H9 (cell line): ENCODE results near the gene ANKHD1. TPM values are rescaled to one million over a fixed set of nuclear protein-coding genes. Genes with fewer than 3 reads are reported as not detected.
A peak's percentile ranks its signal among the peaks of the same experiment; 100 is the strongest.

ENCODE experiments used
- DNase-seq: peaks from one replicate; pipeline ENCODE4 v3.0.0-alpha.2; 2017
- H2AFZ ChIP-seq: one replicate; pipeline ENCODE4 v1.6.1; 2013; ENCODE audit warnings: mild to moderate bottlenecking, low read length, control low read depth, moderate library complexity
- H2AK5ac ChIP-seq: 2 replicates; pipeline ENCODE4 v1.6.1; 2013; ENCODE audit warnings: low read length, control low read depth, mixed read lengths; ENCODE audit not compliant: insufficient read length
- H2BK120ac ChIP-seq: one replicate; pipeline ENCODE4 v1.6.1; 2013; ENCODE audit warnings: low read depth, mild to moderate bottlenecking, low read length, control low read depth, inconsistent platforms; ENCODE audit not compliant: poor library complexity, severe bottlenecking
- H2BK12ac ChIP-seq: 2 replicates; pipeline ENCODE4 v1.6.1; 2013; ENCODE audit warnings: low read length, control low read depth, mixed read lengths, low read depth; ENCODE audit not compliant: insufficient read length
- H2BK15ac ChIP-seq: 2 replicates; pipeline ENCODE4 v1.6.1; 2013; ENCODE audit warnings: low read depth, low read length, control low read depth
- H2BK20ac ChIP-seq: one replicate; pipeline ENCODE4 v1.6.1; 2013; ENCODE audit warnings: low read depth, mild to moderate bottlenecking, low read length, control low read depth, inconsistent platforms; ENCODE audit not compliant: poor library complexity, severe bottlenecking
- H2BK5ac ChIP-seq: 2 replicates; pipeline ENCODE4 v1.6.1; 2013; ENCODE audit warnings: low read length, control low read depth, mixed read lengths; ENCODE audit not compliant: insufficient read length
- H3K14ac ChIP-seq: 2 replicates; pipeline ENCODE4 v1.6.1; 2013; ENCODE audit warnings: low read length, control low read depth; ENCODE audit not compliant: insufficient read depth
- H3K18ac ChIP-seq: 2 replicates; pipeline ENCODE4 v1.6.1; 2013; ENCODE audit warnings: low read depth, mild to moderate bottlenecking, mixed read lengths, low read length, control low read depth; ENCODE audit not compliant: insufficient read length
- H3K23ac ChIP-seq: 2 replicates; pipeline ENCODE4 v1.6.1; 2013; ENCODE audit warnings: low read length, control low read depth, mixed read lengths, low read depth; ENCODE audit not compliant: insufficient read length
- H3K23me2 ChIP-seq: 2 replicates; pipeline ENCODE4 v1.6.1; 2013; ENCODE audit warnings: low read depth, mild to moderate bottlenecking, mixed read lengths, low read length, control low read depth; ENCODE audit not compliant: insufficient read length, poor library complexity, severe bottlenecking
- H3K27ac ChIP-seq: 2 replicates; pipeline ENCODE4 v1.5.1; 2013; ENCODE audit warnings: low read length, control low read depth, mixed read lengths, low read depth; ENCODE audit not compliant: insufficient read length
- H3K27me3 ChIP-seq: 2 replicates; pipeline ENCODE4 v1.6.1; 2013; ENCODE audit warnings: low read length, control low read depth, inconsistent platforms; ENCODE audit not compliant: insufficient read depth
- H3K4ac ChIP-seq: 2 replicates; pipeline ENCODE4 v1.6.1; 2013; ENCODE audit warnings: low read depth, mild to moderate bottlenecking, control low read depth, inconsistent platforms, low read length, moderate library complexity
- H3K4me1 ChIP-seq: 2 replicates; pipeline ENCODE4 v1.6.1; 2013; ENCODE audit warnings: low read length, control low read depth, inconsistent platforms; ENCODE audit not compliant: insufficient read depth
- H3K4me2 ChIP-seq: 2 replicates; pipeline ENCODE4 v1.6.1; 2013; ENCODE audit warnings: low read length, control low read depth, mixed read lengths; ENCODE audit not compliant: insufficient read length, insufficient read depth
- H3K56ac ChIP-seq: 2 replicates; pipeline ENCODE4 v1.6.1; 2013; ENCODE audit warnings: low read depth, mild to moderate bottlenecking, mixed read lengths, low read length, control low read depth; ENCODE audit not compliant: insufficient read length
- H3K79me1 ChIP-seq: 2 replicates; pipeline ENCODE4 v1.6.1; 2013; ENCODE audit warnings: low read depth, mild to moderate bottlenecking, moderate library complexity, low read length, control low read depth, inconsistent platforms; ENCODE audit not compliant: insufficient read depth, poor library complexity, severe bottlenecking
- H3K79me2 ChIP-seq: 2 replicates; pipeline ENCODE4 v1.6.1; 2013; ENCODE audit warnings: low read length, control low read depth, inconsistent platforms; ENCODE audit not compliant: insufficient read depth
- H3K9ac ChIP-seq: 2 replicates; pipeline ENCODE4 v1.6.1; 2013; ENCODE audit warnings: low read length, control low read depth, mixed read lengths; ENCODE audit not compliant: insufficient read length; ENCODE audit errors: extremely low read depth
- H3K9me3 ChIP-seq: one replicate; pipeline ENCODE4 v1.6.1; 2013; ENCODE audit warnings: low read depth, low read length, inconsistent platforms; ENCODE audit not compliant: control insufficient read depth
- H3T11ph ChIP-seq: one replicate; pipeline ENCODE4 v1.6.1; 2013; ENCODE audit warnings: mild to moderate bottlenecking, low read length, control low read depth, inconsistent platforms
- H4K20me1 ChIP-seq: one replicate; pipeline ENCODE4 v1.6.1; 2013; ENCODE audit not compliant: control insufficient read depth, insufficient read length, insufficient read depth
- H4K5ac ChIP-seq: 2 replicates; pipeline ENCODE4 v1.6.1; 2013; ENCODE audit warnings: low read depth, mild to moderate bottlenecking, mixed read lengths, low read length, control low read depth; ENCODE audit not compliant: insufficient read length
- H4K8ac ChIP-seq: replicated peaks from 2 replicates; pipeline ENCODE4 v1.6.1; 2013; ENCODE audit warnings: low read length, control low read depth, mixed read lengths, low read depth; ENCODE audit not compliant: insufficient read length
- H4K91ac ChIP-seq: 2 replicates; pipeline ENCODE4 v1.6.1; 2013; ENCODE audit warnings: low read depth, mild to moderate bottlenecking, moderate library complexity, mixed read lengths, low read length, control low read depth; ENCODE audit not compliant: insufficient read length
- H3K27ac Mint-ChIP-seq, 3 experiments: 2 replicates in 2 of 3; 3 replicates in 1 of 3; pipeline ENCODE4 v1.8.0; 2020 to 2021; ENCODE audit warnings: mixed read lengths in 3 of 3, mild to moderate bottlenecking in 1 of 3, moderate library complexity in 1 of 3
- H3K27me3 Mint-ChIP-seq: 2 replicates; pipeline ENCODE4 v1.8.0; 2021; ENCODE audit warnings: low read depth, mild to moderate bottlenecking, moderate library complexity, mixed read lengths
- H3K36me3 Mint-ChIP-seq, 3 experiments: 2 replicates in 2 of 3; 3 replicates in 1 of 3; pipeline ENCODE4 v1.8.0; 2020 to 2021; ENCODE audit warnings: low read depth in 3 of 3, mixed read lengths in 3 of 3; ENCODE audit not compliant: insufficient read depth in 1 of 3
- H3K4me1 Mint-ChIP-seq, 2 experiments: 2 replicates each; pipeline ENCODE4 v1.8.0; 2020; ENCODE audit warnings: mixed read lengths in 2 of 2
- H3K4me3 Mint-ChIP-seq, 2 experiments: 2 replicates in 1 of 2; 3 replicates in 1 of 2; pipeline ENCODE4 v1.8.0; 2020 to 2021; ENCODE audit warnings: mild to moderate bottlenecking in 2 of 2, mixed read lengths in 2 of 2, moderate library complexity in 1 of 2
- H3K9me3 Mint-ChIP-seq, 2 experiments: 2 replicates in 1 of 2; 3 replicates in 1 of 2; pipeline ENCODE4 v1.8.0; 2020; ENCODE audit warnings: mild to moderate bottlenecking in 2 of 2, mixed read lengths in 2 of 2, moderate library complexity in 1 of 2
- CTCF ChIP-seq: fragments of 200-600 bp; sonication (generic); conservative IDR thresholded peaks from 3 replicates; pipeline ENCODE4 v1.8.0; 2021; ENCODE audit warnings: antibody characterized with exemption, mild to moderate bottlenecking
- WGBS: extraction: QIAGEN DNeasy Blood & Tissue Kit; methylation state at CpG from one replicate; pipeline ENCODE4 v1.1.7; 2013; ENCODE audit warnings: missing lambda C conversion rate, low lambda C conversion rate, mixed read lengths; ENCODE audit not compliant: insufficient read length; ENCODE audit errors: extremely low coverage; 5-methylcytosine and 5-hydroxymethylcytosine counted together
- total RNA-seq: library from RNA; stranded (reverse); gene quantifications from 2 replicates; pipeline ENCODE4 v1.2.1, GENCODE V29; 2021

ANKHD1 gene
- total RNA-seq, 1 experiment from 2014 or later, result 105 TPM

GRCh38 chr5:140558542-140558941 is 156.9 kb downstream of the ANKHD1 start:
- Histone ChIP-seq H3K23ac (no peak overlapping the region), H3K9ac (no peak overlapping the region), H3T11ph (no peak overlapping the region), H2BK15ac (no peak overlapping the region), H3K79me2 (peaks cover 6% of the 10 kb centered on the region), H4K5ac (no peak overlapping the region), H3K27me3 (no peaks in the 10 kb centered on the region), H3K9me3 (no peaks in the 10 kb centered on the region), H2BK12ac (no peak overlapping the region), H3K79me1 (peaks cover 3% of the 10 kb centered on the region), H3K18ac (no peak overlapping the region), H3K4me2 (no peak overlapping the region), H3K14ac (no peak overlapping the region), H3K4ac (no peak overlapping the region; the same call in 1 of the 2 replicates), H3K4me1 (peaks cover 4% of the 10 kb centered on the region; the same call in 1 of the 2 replicates), H3K27ac (no peak overlapping the region), H2AFZ (no peak overlapping the region), H3K23me2 (no peaks in the 10 kb centered on the region), H4K20me1 (no peaks in the 10 kb centered on the region), H4K8ac (no peak overlapping the region), H2BK20ac (no peak overlapping the region), H3K56ac (no peak overlapping the region), H2AK5ac (no peak overlapping the region), H4K91ac (peak overlapping the region; percentile 22), H2BK120ac (no peak overlapping the region), H2BK5ac (no peak overlapping the region)
- Mint-ChIP-seq H3K9me3 (no peaks in the 10 kb centered on the region), H3K36me3 (peaks cover 5 to 25% (median 23%) of the 10 kb centered on the region in 3 experiments; a peak in 6 of 7 replicates), H3K4me1 (peaks cover 27 to 28% of the 10 kb centered on the region in 2 experiments), H3K27ac (peak overlapping the region in 2 of 3 experiments; percentile 36 to 88; a peak in 4 of 7 replicates), H3K27me3 (no peaks in the 10 kb centered on the region; the same call in 1 of the 2 replicates), H3K4me3 (no peak overlapping the region)
- DNase-seq, result no peak
- no CpG with 5 or more reads among the region's 9 CpGs for WGBS
- no peak for TF ChIP-seq CTCF
